Measurements from ENCODE around the gene CGB8.
"Not testable (repeated sequence)": the region's sequence is repeated elsewhere in the genome, so short reads cannot be mapped to it uniquely, and the experiment has no call there.

The CGB8 gene

GRCh38 chr19:49029749-49030148 lies 19.2 kb downstream of the CGB8 start:
- not testable (repeated sequence) for ATAC-seq

GRCh38 chr19:49028686-49029085 lies 20.2 kb downstream of the CGB8 start:
- not testable (repeated sequence) for ATAC-seq

- not testable (repeated sequence) for ATAC-seq
Measured at GRCh38 chr19:49025599-49025998, 23.3 kb downstream of the CGB8 start.

- ATAC-seq = not testable (repeated sequence)
Measured at GRCh38 chr19:49025088-49025487, 23.8 kb downstream of the CGB8 start.

GRCh38 chr19:49024233-49024632 lies 24.7 kb downstream of the CGB8 start, which contains the start of gene CGB3:
TSS of gene CGB3 (minus strand) at chr19:49024333. CDS start at chr19:49023971, 362 bp downstream.
- ATAC-seq = not testable (repeated sequence)

- no peak for ATAC-seq
Measured at GRCh38 chr19:49022116-49022515, 26.8 kb downstream of the CGB8 start.

GRCh38 chr19:49020931-49021895 lies 27.7 kb downstream of the CGB8 start:
- no peak for ATAC-seq

- no peak for ATAC-seq
Measured at GRCh38 chr19:49020342-49020741, 28.6 kb downstream of the CGB8 start.

GRCh38 chr19:49019242-49019932 lies 29.5 kb downstream of the CGB8 start:
- ATAC-seq = peak; percentile 40 to 44

- not testable (repeated sequence) for ATAC-seq
Measured at GRCh38 chr19:49018388-49019241, 30.3 kb downstream of the CGB8 start.

GRCh38 chr19:49017666-49018351 lies 31.1 kb downstream of the CGB8 start:
- peak; percentile 80 to 82 for ATAC-seq

- ATAC-seq = no peak
Measured at GRCh38 chr19:49017041-49017665, 31.8 kb downstream of the CGB8 start, which contains the start of gene LHB. TSS of gene LHB (minus strand) at chr19:49017091. CDS start at chr19:49017081, 10 bp downstream.

GRCh38 chr19:49016067-49016839 lies 32.7 kb downstream of the CGB8 start:
- ATAC-seq = no peak

GRCh38 chr19:49014870-49015255 lies 34.0 kb downstream of the CGB8 start:
- no peak for ATAC-seq

- no peak for ATAC-seq
Measured at GRCh38 chr19:49014123-49014869, 34.6 kb downstream of the CGB8 start.

GRCh38 chr19:49011194-49011593 lies 37.7 kb downstream of the CGB8 start:
- ATAC-seq = no peak

GRCh38 chr19:49010453-49010852 lies 38.5 kb downstream of the CGB8 start:
- no peak for ATAC-seq

- ATAC-seq = no peak
Measured at GRCh38 chr19:49009828-49010227, 39.1 kb downstream of the CGB8 start.

GRCh38 chr19:49006905-49007304 lies 42.0 kb downstream of the CGB8 start:
- ATAC-seq = no peak

Measured in activated CD4-positive, CD25-positive, alpha-beta regulatory T cell treated with anti-CD3 and anti-CD28 coated beads, Interleukin-2, amount 50 U/mL, for 24 hours (primary cell).